Measurements from ENCODE around the gene LRP6.
A peak's percentile ranks its signal among the peaks of the same experiment; 100 is the strongest.
"Not testable (repeated sequence)": the region's sequence is repeated elsewhere in the genome, so short reads cannot be mapped to it uniquely, and the experiment has no call there.

The LRP6 gene

GRCh38 chr12:12116677-12117076 is 150.2 kb downstream of the LRP6 start:
- no peak for DNase-seq (ENCODE audit: low spot score)

GRCh38 chr12:12115514-12115913 is 151.3 kb downstream of the LRP6 start:
- DNase-seq (ENCODE audit: low spot score): no peak

DNA sequence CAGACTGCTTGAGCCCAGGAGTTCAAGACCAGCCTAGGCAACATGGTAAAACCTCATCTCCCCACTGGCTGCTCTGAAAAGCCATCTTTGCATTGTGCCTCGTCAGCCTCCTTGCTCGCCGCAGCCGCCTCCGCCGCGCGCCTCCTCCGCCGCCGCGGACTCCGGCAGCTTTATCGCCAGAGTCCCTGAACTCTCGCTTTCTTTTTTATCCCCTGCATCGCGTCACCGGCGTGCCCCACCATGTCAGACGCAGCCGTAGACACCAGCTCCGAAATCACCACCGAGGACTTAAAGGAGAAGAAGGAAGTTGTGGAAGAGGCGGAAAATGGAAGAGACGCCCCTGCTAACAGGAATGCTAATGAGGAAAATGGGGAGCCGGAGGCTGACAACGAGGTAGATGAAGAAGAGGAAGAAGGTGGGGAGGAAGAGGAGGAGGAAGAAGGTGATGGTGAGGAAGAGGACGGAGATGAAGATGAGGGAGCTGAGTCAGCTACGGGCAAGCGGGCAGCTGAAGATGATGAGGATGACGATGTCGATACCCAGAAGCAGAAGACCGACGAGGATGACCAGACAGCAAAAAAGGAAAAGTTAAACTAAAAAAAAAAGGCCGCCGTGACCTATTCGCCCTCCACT is 155.8 kb downstream of the LRP6 start:
- DNase-seq (ENCODE audit: low spot score): not testable (repeated sequence)

GRCh38 chr12:12108441-12109058 is 158.3 kb downstream of the LRP6 start:
- no peak for DNase-seq (ENCODE audit: low spot score)

DNA sequence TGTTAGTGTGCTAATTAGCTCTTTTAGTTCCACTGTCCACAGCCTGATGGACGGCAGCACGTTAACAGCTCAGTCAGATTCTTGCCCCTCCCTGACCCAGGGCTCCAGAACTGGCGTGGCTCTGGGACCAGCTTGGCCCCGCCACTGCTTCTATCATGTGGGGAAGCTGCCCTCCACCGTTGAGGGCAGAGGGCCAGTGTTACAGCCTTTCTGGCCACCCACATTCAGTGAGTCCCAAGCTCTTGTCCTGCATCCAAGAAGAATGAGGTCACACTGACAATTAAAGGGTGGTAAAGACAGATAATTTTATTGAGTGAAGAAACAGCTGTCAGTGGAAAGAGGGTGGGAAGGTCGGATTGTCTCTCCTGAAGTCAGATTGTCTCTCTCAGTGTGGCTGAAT is 159.2 kb downstream of the LRP6 start:
- DNase-seq (ENCODE audit: low spot score): no peak

DNA sequence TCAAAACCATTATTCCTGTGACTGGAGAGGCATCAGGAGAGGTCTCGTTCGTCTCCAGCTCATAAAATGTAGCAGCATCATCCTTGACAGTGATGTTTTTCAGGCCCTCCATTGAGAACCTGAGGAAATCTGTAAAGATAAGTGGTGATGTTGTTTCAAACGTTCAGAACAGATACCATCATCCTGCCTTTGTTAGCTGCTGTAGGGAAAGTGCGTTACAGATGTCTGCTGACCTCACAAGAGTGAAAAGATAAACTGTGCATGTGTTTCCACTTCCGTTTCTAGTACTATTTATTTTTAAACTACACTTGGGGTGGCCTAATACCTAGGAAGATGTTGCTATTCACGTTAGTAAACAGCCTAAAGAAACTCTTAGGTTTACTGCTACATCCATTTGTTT is 167.7 kb downstream of the LRP6 start:
- DNase-seq (ENCODE audit: low spot score): no peak

DNA sequence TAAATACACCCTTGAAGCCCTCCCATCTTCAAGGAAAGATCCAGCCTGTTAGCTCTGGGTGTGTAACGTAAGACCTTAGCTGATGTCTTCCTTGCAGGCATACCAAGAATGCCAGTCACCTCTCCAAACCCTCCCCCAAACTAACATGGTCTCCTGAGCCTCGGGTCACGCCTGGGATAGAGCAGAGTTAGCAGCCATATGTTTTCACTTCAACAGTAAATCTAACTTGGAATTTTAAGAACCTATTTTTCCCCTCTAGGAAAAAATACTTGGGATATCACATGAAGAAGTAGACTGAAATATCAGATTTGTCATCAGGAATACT is 168.2 kb downstream of the LRP6 start:
- no peak for DNase-seq (ENCODE audit: low spot score)

DNA sequence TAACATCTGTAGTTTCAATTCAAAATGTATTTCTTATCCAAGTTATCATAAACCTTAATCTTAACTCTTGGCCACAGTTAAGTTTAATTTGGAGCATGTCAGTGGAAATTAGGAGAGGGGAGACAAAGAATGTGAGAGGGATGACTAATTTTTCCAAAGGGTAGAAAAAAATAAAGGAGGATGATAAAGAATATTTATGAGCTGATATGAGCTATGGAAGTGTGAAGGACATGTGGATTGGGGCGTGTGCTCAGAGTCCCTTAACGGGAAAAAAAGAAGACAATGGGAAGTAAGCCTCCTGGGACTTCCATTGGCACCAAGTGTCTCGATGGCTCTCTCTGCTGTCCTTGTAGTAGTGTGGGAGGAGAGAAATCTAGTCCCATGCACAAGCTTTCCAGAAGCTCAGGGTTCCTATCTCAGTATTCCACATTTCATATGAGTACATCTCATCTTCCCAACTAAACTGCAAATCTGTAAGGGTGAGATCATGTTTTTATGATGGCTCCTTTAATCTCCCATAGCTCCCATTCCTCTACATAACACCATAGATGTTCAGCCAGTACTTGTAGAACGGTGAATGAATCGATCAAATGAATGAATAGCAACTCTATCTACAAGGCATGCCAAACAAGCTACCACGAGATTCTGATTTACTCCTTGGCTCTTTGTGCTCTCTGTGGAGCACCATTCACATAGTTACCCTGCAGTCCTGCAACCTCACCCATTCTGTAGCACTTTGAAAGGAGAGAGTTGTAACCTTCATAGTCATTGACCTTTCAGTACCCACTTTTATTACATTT is 168.8 kb downstream of the LRP6 start:
- no peak for DNase-seq (ENCODE audit: low spot score)

GRCh38 chr12:12095021-12095420 is 171.8 kb downstream of the LRP6 start:
- no peak for DNase-seq (ENCODE audit: low spot score)

DNA sequence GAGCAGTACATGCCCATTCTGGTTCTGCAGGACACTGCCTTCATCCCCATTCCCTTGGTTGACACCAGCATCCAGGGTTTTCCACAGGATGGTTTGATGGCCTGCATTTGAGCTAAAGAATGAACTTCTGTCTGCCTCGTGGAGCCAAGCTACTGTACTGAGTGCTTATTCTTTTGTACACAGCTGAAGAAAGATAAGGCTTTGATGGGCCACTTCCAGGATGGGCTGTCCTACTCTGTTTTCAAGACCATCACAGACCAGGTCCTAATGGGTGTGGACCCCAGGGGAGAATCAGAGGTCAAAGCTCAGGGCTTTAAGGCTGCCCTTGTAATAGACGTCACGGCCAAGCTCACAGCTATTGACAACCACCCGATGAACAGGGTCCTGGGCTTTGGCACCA is 172.4 kb downstream of the LRP6 start:
- DNase-seq (ENCODE audit: low spot score): no peak

GRCh38 chr12:12091977-12092663 is 174.7 kb downstream of the LRP6 start:
- DNase-seq (ENCODE audit: low spot score): no peak

DNA sequence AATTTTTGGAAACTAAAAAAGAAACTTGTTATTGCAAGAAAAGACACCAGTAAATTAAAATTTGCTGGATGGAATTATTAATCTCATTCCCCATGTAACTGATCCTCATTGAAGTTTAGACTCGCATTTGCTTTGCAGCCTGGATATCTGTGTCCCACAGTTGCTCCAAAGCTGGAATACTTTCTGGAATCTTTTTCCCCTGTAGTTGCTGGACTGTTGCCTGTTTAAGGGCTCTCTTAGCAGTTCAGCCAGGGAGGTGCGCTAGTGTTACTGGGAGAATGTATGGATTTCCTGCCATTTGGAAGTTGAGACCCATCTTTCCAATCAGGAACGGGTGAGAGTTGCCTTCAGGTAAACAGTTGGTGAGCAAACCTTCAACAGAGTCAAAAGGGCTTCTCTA is 175.8 kb downstream of the LRP6 start:
- DNase-seq (ENCODE audit: low spot score): no peak

DNA sequence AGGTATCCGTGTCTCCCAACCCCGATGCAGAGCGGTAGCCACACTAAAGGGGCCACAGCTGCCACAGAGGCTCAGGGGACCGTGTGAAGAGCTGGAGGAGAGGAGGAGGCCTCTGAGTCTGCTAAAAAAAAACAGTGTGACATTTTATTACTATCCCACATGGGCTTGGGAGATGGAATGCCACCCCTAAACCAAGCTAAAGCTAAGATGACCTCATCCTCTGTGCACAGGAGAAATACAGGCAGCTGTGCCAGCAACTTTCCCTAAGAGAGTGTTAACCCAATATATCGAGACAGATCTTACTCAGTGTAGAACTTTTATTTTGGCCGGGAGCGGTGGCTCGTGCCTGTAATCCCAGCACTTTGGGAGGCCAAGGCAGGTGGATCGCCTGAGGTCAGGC is 178.1 kb downstream of the LRP6 start:
- no peak for DNase-seq (ENCODE audit: low spot score)

GRCh38 chr12:12088147-12088546 is 178.7 kb downstream of the LRP6 start:
- no peak for DNase-seq (ENCODE audit: low spot score)

- no peak for DNase-seq (ENCODE audit: low spot score)
Observed at GRCh38 chr12:12087693-12088034, 179.2 kb downstream of the LRP6 start.

- DNase-seq (ENCODE audit: low spot score): no peak
Observed at GRCh38 chr12:12086973-12087692, 179.7 kb downstream of the LRP6 start.

DNA sequence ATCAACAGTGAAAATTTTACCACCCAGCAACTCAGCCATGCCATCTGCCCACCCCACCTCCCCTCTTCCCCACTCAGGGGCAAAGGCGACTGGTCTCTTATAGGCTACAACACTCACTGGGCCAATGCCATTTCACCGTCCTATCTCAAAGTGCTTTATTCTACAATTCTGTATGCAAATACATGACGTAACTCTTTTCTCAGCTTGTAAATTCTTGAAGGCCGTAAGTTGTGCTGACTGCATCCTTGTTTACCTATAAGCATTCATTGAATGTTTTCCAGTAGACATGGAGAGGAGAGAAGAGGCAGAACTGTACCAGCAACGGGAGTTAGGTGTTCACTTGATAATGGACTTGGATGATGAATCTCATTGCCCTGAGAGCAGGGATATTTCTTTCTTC is 180.5 kb downstream of the LRP6 start:
- DNase-seq (ENCODE audit: low spot score): no peak

GRCh38 chr12:12083688-12084087 is 183.2 kb downstream of the LRP6 start:
- DNase-seq (ENCODE audit: low spot score): no peak

GRCh38 chr12:12081836-12082497 is 184.9 kb downstream of the LRP6 start:
- peak; percentile 71 for DNase-seq (ENCODE audit: low spot score)

DNA sequence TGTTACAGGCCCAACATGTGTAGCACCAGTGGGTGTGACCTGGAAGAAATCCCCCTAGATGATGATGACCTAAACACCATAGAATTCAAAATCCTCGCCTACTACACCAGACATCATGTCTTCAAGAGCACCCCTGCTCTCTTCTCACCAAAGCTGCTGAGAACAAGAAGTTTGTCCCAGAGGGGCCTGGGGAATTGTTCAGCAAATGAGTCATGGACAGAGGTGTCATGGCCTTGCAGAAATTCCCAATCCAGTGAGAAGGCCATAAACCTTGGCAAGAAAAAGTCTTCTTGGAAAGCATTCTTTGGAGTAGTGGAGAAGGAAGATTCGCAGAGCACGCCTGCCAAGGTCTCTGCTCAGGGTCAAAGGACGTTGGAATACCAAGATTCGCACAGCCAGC is 187.6 kb downstream of the LRP6 start:
- DNase-seq (ENCODE audit: low spot score): no peak

GRCh38 chr12:12072064-12072760 is 194.6 kb downstream of the LRP6 start:
- DNase-seq (ENCODE audit: low spot score): no peak

Measured in D341Med (cell line).